ENCODE results near the gene DESI1.

DNA sequence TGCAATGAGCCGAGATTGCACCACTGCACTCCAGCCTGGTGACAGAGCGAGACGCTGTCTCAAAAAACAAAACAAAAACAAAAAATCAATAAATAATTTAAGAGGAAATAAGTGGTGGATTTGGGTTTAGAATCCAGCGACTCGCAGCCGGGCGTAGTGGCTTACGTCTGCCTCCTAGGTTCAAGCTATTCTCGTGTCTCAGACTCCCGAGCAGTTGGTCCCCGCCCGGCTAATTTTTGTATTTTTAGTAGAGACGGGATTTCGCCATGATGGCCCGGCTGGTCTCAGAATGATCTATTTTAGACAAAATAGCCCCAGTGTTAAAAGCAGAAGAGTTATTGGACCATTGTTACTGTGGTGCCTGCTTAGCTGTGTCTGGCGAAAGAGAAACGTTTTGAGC, 38.0 kb upstream of the DESI1 start:
- TF ChIP-seq EZH2 (IDR thresholded peaks at IDR 0.05) (no peak), POLR2AphosphoS5 (IDR thresholded peaks at IDR 0.05; ENCODE audit: borderline replicate concordance, low read depth, low read length) (no peak), FOXP2 (optimal IDR thresholded peaks at IDR 0.05; ENCODE audit: control extremely low read depth, extremely low read length, insufficient read depth) (no peak)
